Lung (tissue), 12 donors: ENCODE data around the gene PYROXD2. TPM values are rescaled to one million over a fixed set of nuclear protein-coding genes. Genes with fewer than 3 reads are reported as not detected.

Experiments used
- ATAC-seq: fragments of 200-7000 bp; cut with Tn5 transposase; one replicate; pipeline ENCODE4 v1.9.1; 2020; ENCODE audit warnings: moderate number of reproducible peaks; ENCODE audit not compliant: insufficient read depth, low FRiP score
- DNase-seq, 3 donors: peaks; one replicate each; pipeline ENCODE4 v3.0.0-alpha.2; 2013 to 2017
- H3K27ac ChIP-seq, 2 donors: one replicate each; pipeline ENCODE4 v1.5.1; 2013; ENCODE audit warnings: mild to moderate bottlenecking in 2 of 2, moderate library complexity in 2 of 2, control low read depth in 1 of 2, inconsistent platforms in 1 of 2, low read depth in 1 of 2, low read length in 1 of 2
- H3K27me3 ChIP-seq, 3 donors: one replicate each; pipeline ENCODE4 v1.5.1; 2013; ENCODE audit warnings: low read length in 2 of 3; ENCODE audit not compliant: control insufficient read depth in 3 of 3, insufficient read depth in 3 of 3
- H3K36me3 ChIP-seq, 4 donors: one replicate each; pipeline ENCODE4 v1.5.1; 2013; ENCODE audit warnings: low read length in 4 of 4, mild to moderate bottlenecking in 1 of 4, moderate library complexity in 1 of 4; ENCODE audit not compliant: control insufficient read depth in 4 of 4, insufficient read depth in 4 of 4
- H3K4me1 ChIP-seq, 5 donors: one replicate each; pipeline ENCODE4 v1.5.1; 2013; ENCODE audit warnings: low read length in 5 of 5, mild to moderate bottlenecking in 2 of 5, moderate library complexity in 1 of 5; ENCODE audit not compliant: control insufficient read depth in 5 of 5, insufficient read depth in 5 of 5
- H3K4me3 ChIP-seq: one replicate; pipeline ENCODE4 v1.5.1; 2013; ENCODE audit warnings: mild to moderate bottlenecking, control low read depth, moderate library complexity
- H3K9ac ChIP-seq, 2 donors: one replicate each; pipeline ENCODE4 v1.5.1; 2013; ENCODE audit warnings: low read length in 2 of 2, control low read depth in 1 of 2; ENCODE audit not compliant: insufficient read depth in 1 of 2
- H3K9me3 ChIP-seq, 4 donors: one replicate each; pipeline ENCODE4 v1.5.1; 2013; ENCODE audit warnings: low read length in 3 of 4, mild to moderate bottlenecking in 1 of 4, moderate library complexity in 1 of 4; ENCODE audit not compliant: control insufficient read depth in 4 of 4, insufficient read depth in 3 of 4
- CTCF ChIP-seq: IDR thresholded peaks from 2 replicates; pipeline ENCODE4 v1.5.1; 2012; ENCODE audit warnings: mild to moderate bottlenecking; ENCODE audit errors: control extremely low read depth, extremely low read depth
- WGBS, 2 donors: extraction: QIAGEN DNeasy Blood & Tissue Kit; methylation state at CpG; one replicate each; pipeline ENCODE4 v1.1.7; 2013; 5-methylcytosine and 5-hydroxymethylcytosine counted together
- polyA plus RNA-seq, 2 donors: library from polyadenylated mRNA; stranded (reverse); fragments of 200-250 nt; gene quantifications; one replicate each; pipeline ENCODE4 v1.2.1, GENCODE V29; 2013
- total RNA-seq, 2 donors: library from RNA; depleted of rRNA in 1 of 2; stranded (reverse); fragments of >200 nt in 1 of 2; gene quantifications; one replicate each; pipeline ENCODE4 v1.2.1, GENCODE V29; 2014 to 2021
- donor health status: control.
- donor health status: control.
- donor health status: Bipolar disorder and iron deficiency.
- donor health status: healthy.
- donor health status: DM: yes; HTN: yes; CAD: no.

The PYROXD2 gene
- total and polyA plus RNA-seq, 4 donors, result 2.3 to 16.8 (median 7.5) TPM

- H3K9me3 ChIP-seq, result no peaks in the 10 kb centered on the region
- H3K36me3 ChIP-seq, result no peaks in the 10 kb centered on the region
- H3K4me1 ChIP-seq, result peaks cover 0 to 9% (median 3%) of the 10 kb centered on the region in 5 donors
- WGBS, 2 donors, result 29 to 49% methylated on average over 7 to 8 of the region's 8 CpGs
- ATAC-seq (no peak), DNase-seq (no peak)
- TF ChIP-seq CTCF, result no peak
- H3K9ac ChIP-seq, result no peak overlapping the region
- no peak overlapping the region for H3K4me3 ChIP-seq
- H3K27me3 ChIP-seq, result no peaks in the 10 kb centered on the region
- no peak overlapping the region for H3K27ac ChIP-seq
Measured at GRCh38 chr10:98457721-98458120, 42.7 kb upstream of the PYROXD2 start.

DNA sequence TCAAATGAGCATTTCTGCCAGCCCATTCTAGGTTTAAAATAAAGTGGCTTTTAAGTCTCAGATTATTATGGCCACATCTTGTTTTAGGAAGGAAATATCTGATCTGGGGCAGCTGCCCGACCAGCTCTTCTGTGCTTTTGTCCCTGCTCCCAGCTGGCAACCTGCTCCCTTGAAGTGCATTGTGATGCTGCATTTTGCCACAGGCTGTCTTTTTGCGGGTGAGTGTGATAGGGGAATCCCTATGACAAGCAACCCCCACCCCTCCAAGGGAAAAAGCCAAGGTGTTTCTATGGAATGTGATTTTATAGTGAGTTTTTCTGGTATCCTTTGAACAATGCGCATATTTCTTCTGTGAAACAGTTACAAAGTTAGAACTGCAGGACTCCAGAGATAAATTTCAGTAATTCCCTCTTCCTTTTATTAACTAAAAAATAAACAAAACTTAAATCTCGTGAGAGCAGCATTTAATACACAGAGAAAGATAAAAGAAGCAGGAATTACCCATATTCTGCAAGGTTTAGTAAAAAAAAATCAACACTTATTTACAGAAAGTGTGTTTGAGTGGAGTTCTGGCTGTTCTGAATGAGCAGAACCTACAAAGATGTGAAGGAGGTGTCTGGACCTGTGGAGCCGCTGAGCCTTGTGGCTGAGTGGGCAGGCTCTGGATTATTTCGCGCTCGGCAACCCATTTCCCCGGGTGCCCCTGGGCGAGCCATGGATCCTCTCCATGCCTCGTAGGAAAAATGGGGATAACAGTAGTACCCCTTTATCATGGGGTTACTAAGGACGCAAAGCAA lies 41.9 kb upstream of the PYROXD2 start:
- Histone ChIP-seq H3K36me3 (no peaks in the 10 kb centered on the region), H3K9ac (no peak overlapping the region), H3K27me3 (no peaks in the 10 kb centered on the region), H3K4me1 (peaks cover 0 to 9% (median 3%) of the 10 kb centered on the region in 5 donors), H3K27ac (no peak overlapping the region), H3K4me3 (no peak overlapping the region), H3K9me3 (no peaks in the 10 kb centered on the region)
- DNase-seq (no peak), ATAC-seq (no peak)
- 78 to 79% methylated on average over 12 of the region's 12 CpGs for WGBS, 2 donors
- no peak for TF ChIP-seq CTCF

DNA sequence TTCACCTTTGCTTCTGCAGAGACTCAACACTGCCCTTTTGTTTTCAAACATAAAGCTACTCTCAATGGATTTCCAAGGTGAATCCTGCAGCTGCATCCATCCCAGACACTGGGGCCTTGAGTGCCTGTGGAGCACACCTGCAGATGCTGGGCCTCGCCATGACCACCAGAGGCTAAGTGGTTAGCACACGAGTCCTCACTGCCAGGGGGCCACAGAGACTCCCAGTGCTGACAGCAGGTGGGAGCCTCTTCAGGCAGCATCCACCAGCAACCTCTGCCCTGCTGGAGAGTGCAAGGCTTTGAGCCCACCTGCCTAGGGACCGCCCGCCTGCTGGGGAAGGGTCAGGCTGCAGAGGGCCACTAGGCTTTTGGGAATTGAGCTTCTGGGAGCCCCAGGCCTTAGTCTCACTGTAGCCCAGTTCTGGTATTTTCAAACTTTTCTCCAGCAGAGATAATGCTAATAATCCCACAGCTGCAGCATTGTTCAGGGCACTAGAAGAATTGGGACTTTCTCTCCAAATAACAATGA lies 41.1 kb upstream of the PYROXD2 start:
- Histone ChIP-seq H3K36me3 (no peaks in the 10 kb centered on the region), H3K9me3 (no peaks in the 10 kb centered on the region), H3K4me3 (no peak overlapping the region), H3K9ac (no peak overlapping the region), H3K27me3 (no peaks in the 10 kb centered on the region), H3K27ac (no peak overlapping the region), H3K4me1 (peaks cover 0 to 7% (median 1%) of the 10 kb centered on the region in 5 donors)
- no peak for ATAC-seq
- DNase-seq, result no peak
- no peak for TF ChIP-seq CTCF
- 91 to 96% methylated on average over 4 of the region's 4 CpGs for WGBS, 2 donors
